HFF-Myc (cell line): Measurements from ENCODE around the gene NELL1.

Source experiments
- DNase-seq: peaks from one replicate; pipeline ENCODE4 v3.0.0-alpha.2; 2011; ENCODE audit warnings: low read depth; ENCODE audit errors: extremely low read depth
- H3K4me3 ChIP-seq: replicated peaks from 2 replicates; pipeline ENCODE4 v1.5.1; 2011; ENCODE audit warnings: low read depth, mild to moderate bottlenecking, control low read depth, low read length
- CTCF ChIP-seq: IDR thresholded peaks from 2 replicates; pipeline ENCODE4 v1.5.1; 2012; ENCODE audit warnings: mild to moderate bottlenecking, low read depth, low read length, control low read depth; ENCODE audit errors: missing control alignments

Gene NELL1

GRCh38 chr11:20821470-20821869, 152.1 kb downstream of the NELL1 start:
- H3K4me3 ChIP-seq: no peak overlapping the region
- TF ChIP-seq CTCF: no peak
- no peak for DNase-seq

GRCh38 chr11:20824773-20825172, 155.4 kb downstream of the NELL1 start:
- no peak for DNase-seq
- no peak for TF ChIP-seq CTCF
- no peak overlapping the region for H3K4me3 ChIP-seq

- no peak overlapping the region for H3K4me3 ChIP-seq
- TF ChIP-seq CTCF: no peak
- DNase-seq: no peak
Observed at GRCh38 chr11:20835561-20835960, 166.2 kb downstream of the NELL1 start.

GRCh38 chr11:20839231-20839630, 169.8 kb downstream of the NELL1 start:
- no peak overlapping the region for H3K4me3 ChIP-seq
- TF ChIP-seq CTCF: no peak
- DNase-seq: no peak

DNA sequence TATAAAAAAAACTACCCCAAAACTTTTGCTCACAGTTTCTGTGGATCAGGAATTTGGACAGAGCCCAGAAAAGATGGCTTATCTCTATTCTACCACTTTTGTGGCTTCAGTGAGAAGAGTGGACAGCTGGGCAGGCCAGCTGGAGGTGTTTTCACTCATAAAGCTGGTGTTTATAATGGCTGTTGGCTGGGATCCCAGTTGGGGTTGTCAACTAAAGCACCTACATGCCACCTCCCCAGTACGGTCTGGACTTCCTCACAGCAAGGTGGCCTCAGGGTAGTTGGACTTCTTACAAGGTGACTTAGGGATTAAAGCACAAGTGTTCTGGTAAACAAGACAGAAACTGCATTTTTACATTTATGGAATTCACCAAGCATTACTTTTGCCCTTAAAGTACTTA, 171.0 kb downstream of the NELL1 start:
- DNase-seq: no peak
- no peak for TF ChIP-seq CTCF
- H3K4me3 ChIP-seq: no peak overlapping the region

- TF ChIP-seq CTCF: no peak
- DNase-seq: no peak
- H3K4me3 ChIP-seq: no peak overlapping the region
Observed at GRCh38 chr11:20844216-20844615, 174.8 kb downstream of the NELL1 start.

GRCh38 chr11:20844630-20845029, 175.2 kb downstream of the NELL1 start:
- no peak for DNase-seq
- no peak overlapping the region for H3K4me3 ChIP-seq
- no peak for TF ChIP-seq CTCF
